C4-2B (cell line): ENCODE results near the gene FBRS.

Source experiments
- H3K27ac ChIP-seq: fragments of 450-650 bp; 2 replicates; pipeline ENCODE4 v1.5.1; 2017
- CTCF ChIP-seq: fragments of 450-650 bp; conservative IDR thresholded peaks from 2 replicates; pipeline ENCODE4 v1.5.1; 2017; ENCODE audit warnings: mild to moderate bottlenecking
- ZFX ChIP-seq: fragments of 450-650 bp; IDR thresholded peaks from 2 replicates; pipeline ENCODE4 v1.6.1; 2017

Gene FBRS

GRCh38 chr16:30662449-30662848 lies 4.2 kb downstream of the FBRS start:
- no peak overlapping the region for H3K27ac ChIP-seq
- TF ChIP-seq ZFX (no peak), CTCF (no peak)

- no peak for TF ChIP-seq CTCF
- TF ChIP-seq ZFX: no peak
- H3K27ac ChIP-seq: no peak overlapping the region
Measured at GRCh38 chr16:30663038-30663437, 4.8 kb downstream of the FBRS start.

- H3K27ac ChIP-seq: no peak overlapping the region
- TF ChIP-seq ZFX: no peak
- TF ChIP-seq CTCF: no peak
Measured at GRCh38 chr16:30663820-30664219, 5.6 kb downstream of the FBRS start.

DNA sequence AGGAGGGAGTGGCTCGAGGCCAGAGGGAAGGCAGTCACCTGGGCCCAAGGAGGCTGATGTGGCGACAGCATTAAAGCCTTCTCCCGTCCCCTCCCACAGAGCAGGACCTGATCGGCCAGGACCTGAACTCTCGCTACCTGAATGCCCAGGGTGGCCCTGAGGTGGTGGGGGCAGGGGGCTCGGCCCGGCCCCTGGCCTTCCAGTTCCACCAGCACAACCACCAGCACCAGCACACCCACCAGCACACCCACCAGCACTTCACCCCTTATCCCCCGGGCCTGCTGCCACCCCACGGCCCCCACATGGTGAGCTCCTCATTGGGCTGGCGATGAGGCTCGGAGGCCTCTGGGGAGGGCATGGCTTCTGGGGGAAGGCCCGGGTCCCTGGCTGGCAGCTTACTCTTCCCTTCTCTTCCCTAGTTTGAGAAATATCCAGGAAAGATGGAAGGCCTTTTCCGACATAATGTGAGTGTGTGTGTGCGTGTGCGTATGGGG lies 6.4 kb downstream of the FBRS start:
- TF ChIP-seq ZFX (no peak), CTCF (no peak)

GRCh38 chr16:30665155-30665829 lies 7.1 kb downstream of the FBRS start:
- TF ChIP-seq CTCF (no peak), ZFX (no peak)
- no peak overlapping the region for H3K27ac ChIP-seq

More for the DNA sequence above, 6.4 kb downstream of the FBRS start:
- H3K27ac ChIP-seq: no peak overlapping the region

DNA sequence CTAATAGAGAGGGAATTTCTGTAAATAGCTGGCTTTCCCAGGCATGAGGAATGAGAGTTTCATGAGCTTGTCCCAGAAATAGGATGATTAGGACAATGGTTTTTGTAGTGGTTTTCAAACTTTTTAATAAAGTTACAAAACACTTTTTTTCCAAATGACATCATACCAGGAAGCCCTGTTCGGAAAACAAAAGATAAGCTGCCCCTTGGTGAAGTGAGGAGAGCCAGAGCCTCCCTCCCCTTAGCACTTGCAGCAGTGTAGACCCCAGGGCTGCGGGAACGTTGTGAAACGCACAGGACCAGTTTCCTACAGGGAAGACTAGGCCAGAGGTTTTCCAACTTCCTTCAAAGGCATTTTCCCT lies 7.6 kb downstream of the FBRS start:
- no peak overlapping the region for H3K27ac ChIP-seq
- TF ChIP-seq ZFX (no peak), CTCF (no peak)

DNA sequence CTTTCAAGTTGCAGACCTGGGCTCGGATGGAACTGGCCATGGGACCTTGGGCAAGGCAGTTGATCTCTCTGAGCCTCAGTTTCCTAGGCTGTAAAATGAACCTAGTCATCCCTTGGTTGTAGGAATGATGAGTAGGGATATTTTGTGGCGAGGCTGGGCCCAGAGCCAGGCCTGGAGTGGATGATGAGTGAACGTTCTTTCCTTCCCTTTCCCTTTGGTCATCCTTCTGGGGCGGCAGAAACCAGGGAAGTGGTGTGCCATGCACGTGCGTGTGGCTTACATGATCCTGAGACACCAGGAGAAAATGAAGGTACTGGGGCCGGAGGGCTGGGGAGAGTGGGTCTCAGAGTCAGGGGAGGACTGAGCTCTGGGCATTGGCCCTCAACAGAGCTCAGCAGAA lies 8.4 kb downstream of the FBRS start:
- no peak overlapping the region for H3K27ac ChIP-seq
- TF ChIP-seq CTCF (no peak), ZFX (no peak)
